Measurements from ENCODE around the gene PRMT1. TPM values are rescaled to one million over a fixed set of nuclear protein-coding genes. Genes with fewer than 3 reads are reported as not detected.

PRMT1 gene
- polyA plus RNA-seq, 1 donor from 2014 or later = 610 TPM

DNA sequence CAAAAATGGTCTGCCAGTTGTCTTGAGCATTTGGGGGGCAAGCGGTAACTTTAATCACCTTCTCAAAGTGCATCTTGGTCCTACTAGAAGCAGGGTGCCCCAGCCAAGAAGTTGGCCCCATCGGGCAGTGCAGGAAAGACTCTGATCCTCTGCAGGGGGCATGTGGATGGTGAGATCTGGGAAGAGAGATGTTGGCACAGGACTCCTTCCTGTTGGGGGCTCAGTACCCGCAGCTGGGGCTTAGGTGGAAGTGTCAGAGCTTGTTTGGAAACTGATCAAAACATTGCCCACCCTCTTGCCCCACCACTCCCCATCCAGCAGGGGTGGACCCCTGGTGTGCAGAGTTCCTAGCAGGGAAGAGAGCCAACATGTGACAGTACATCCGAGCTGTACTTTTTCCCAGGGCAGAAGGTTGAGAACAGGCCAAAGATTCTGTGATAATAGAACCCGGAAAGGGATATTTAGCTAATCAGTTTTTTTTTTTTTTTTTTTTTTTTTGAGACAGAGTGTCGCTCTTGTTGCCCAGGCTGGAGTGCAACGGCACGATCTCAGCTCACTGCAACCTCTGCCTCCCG, 46.0 kb upstream of the PRMT1 start:
- no peak overlapping the region for H2AFZ ChIP-seq (ENCODE audit: low read depth, low read length)
- H3K9me2 ChIP-seq (ENCODE audit: insufficient read depth, low read length) = no peaks in the 10 kb centered on the region
- H3F3A ChIP-seq (ENCODE audit: insufficient read depth, low read length, poor library complexity, severe bottlenecking) = no peaks in the 10 kb centered on the region
- H3K4me2 ChIP-seq (ENCODE audit: low read length) = no peak overlapping the region
- H3K9ac ChIP-seq (ENCODE audit: low read length) = no peak overlapping the region
- H3K27me3 ChIP-seq (ENCODE audit: insufficient read depth, low read depth, low read length) = no peaks in the 10 kb centered on the region
- H3K79me2 ChIP-seq (replicated peaks; ENCODE audit: insufficient read depth, low read length) = no peaks in the 10 kb centered on the region
- H3K27ac ChIP-seq (ENCODE audit: low read length) = no peak overlapping the region
- no peaks in the 10 kb centered on the region for H3K36me3 ChIP-seq (ENCODE audit: insufficient read depth, low read length)
- TF ChIP-seq, protein P1, sequence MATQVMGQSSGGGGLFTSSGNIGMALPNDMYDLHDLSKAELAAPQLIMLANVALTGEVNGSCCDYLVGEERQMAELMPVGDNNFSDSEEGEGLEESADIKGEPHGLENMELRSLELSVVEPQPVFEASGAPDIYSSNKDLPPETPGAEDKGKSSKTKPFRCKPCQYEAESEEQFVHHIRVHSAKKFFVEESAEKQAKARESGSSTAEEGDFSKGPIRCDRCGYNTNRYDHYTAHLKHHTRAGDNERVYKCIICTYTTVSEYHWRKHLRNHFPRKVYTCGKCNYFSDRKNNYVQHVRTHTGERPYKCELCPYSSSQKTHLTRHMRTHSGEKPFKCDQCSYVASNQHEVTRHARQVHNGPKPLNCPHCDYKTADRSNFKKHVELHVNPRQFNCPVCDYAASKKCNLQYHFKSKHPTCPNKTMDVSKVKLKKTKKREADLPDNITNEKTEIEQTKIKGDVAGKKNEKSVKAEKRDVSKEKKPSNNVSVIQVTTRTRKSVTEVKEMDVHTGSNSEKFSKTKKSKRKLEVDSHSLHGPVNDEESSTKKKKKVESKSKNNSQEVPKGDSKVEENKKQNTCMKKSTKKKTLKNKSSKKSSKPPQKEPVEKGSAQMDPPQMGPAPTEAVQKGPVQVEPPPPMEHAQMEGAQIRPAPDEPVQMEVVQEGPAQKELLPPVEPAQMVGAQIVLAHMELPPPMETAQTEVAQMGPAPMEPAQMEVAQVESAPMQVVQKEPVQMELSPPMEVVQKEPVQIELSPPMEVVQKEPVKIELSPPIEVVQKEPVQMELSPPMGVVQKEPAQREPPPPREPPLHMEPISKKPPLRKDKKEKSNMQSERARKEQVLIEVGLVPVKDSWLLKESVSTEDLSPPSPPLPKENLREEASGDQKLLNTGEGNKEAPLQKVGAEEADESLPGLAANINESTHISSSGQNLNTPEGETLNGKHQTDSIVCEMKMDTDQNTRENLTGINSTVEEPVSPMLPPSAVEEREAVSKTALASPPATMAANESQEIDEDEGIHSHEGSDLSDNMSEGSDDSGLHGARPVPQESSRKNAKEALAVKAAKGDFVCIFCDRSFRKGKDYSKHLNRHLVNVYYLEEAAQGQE (IDR thresholded peaks at IDR 0.05; ENCODE audit: borderline replicate concordance) = no peak
- H3K9me3 ChIP-seq (ENCODE audit: low read length) = no peaks in the 10 kb centered on the region
- H4K20me1 ChIP-seq (ENCODE audit: insufficient read depth) = no peaks in the 10 kb centered on the region
- no peak overlapping the region for H3K4me3 ChIP-seq (ENCODE audit: low read length)

DNA sequence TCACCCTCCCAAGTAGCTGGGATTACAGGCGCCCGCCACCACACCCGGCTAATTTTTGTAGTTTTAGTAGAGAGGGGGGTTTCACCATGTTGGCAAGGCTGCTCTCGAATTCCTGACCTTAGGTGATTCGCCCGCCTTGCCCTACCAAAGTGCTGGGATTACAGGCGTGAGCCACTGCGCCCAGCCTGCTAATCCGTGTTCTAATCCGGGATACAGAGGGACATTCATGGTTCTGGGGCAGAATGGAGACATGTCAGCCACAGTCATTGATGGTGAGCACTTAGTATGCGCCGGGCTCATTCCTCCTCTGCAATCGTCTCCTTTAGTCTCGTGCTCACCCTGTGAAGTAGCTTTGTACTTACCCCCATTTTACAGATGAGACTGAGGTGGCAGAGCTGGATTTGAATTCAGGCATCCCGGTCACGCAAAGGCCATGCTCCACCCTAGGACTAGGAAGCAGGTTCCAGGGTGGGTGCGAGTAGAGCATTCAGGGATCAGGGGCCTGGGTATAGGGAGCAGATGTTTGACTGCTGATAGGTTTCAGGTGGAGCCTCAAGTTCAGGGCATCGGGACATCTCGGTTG, 45.4 kb upstream of the PRMT1 start:
- H3K79me2 ChIP-seq (replicated peaks; ENCODE audit: insufficient read depth, low read length) = no peaks in the 10 kb centered on the region
- TF ChIP-seq SMC3 (conservative IDR thresholded peaks at IDR 0.05; ENCODE audit: poor library complexity) (no peak), MXI1 (conservative IDR thresholded peaks at IDR 0.05; ENCODE audit: poor library complexity, severe bottlenecking) (no peak), POLR2AphosphoS5 (IDR thresholded peaks at IDR 0.05) (no peak), EP300 (conservative IDR thresholded peaks at IDR 0.05; ENCODE audit: poor library complexity, severe bottlenecking) (no peak), EZH2 (IDR thresholded peaks at IDR 0.05; ENCODE audit: borderline replicate concordance, insufficient read depth, low read length, poor library complexity, severe bottlenecking) (no peak), TAF1 (IDR thresholded peaks at IDR 0.05; ENCODE audit: low read depth) (no peak), RAD21 (conservative IDR thresholded peaks at IDR 0.05) (no peak)
- TF ChIP-seq, protein P2, sequence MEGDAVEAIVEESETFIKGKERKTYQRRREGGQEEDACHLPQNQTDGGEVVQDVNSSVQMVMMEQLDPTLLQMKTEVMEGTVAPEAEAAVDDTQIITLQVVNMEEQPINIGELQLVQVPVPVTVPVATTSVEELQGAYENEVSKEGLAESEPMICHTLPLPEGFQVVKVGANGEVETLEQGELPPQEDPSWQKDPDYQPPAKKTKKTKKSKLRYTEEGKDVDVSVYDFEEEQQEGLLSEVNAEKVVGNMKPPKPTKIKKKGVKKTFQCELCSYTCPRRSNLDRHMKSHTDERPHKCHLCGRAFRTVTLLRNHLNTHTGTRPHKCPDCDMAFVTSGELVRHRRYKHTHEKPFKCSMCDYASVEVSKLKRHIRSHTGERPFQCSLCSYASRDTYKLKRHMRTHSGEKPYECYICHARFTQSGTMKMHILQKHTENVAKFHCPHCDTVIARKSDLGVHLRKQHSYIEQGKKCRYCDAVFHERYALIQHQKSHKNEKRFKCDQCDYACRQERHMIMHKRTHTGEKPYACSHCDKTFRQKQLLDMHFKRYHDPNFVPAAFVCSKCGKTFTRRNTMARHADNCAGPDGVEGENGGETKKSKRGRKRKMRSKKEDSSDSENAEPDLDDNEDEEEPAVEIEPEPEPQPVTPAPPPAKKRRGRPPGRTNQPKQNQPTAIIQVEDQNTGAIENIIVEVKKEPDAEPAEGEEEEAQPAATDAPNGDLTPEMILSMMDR (IDR thresholded peaks at IDR 0.05; ENCODE audit: poor library complexity, severe bottlenecking) = no peak
- TF ChIP-seq, protein P1 (IDR thresholded peaks at IDR 0.05; ENCODE audit: borderline replicate concordance) = no peak
- no peaks in the 10 kb centered on the region for H3K36me3 ChIP-seq (ENCODE audit: insufficient read depth, low read length)
- no peaks in the 10 kb centered on the region for H3F3A ChIP-seq (ENCODE audit: insufficient read depth, low read length, poor library complexity, severe bottlenecking)
- H3K4me2 ChIP-seq (ENCODE audit: low read length) = no peak overlapping the region
- no peaks in the 10 kb centered on the region for H3K9me3 ChIP-seq (ENCODE audit: low read length)
- H4K20me1 ChIP-seq (ENCODE audit: insufficient read depth) = no peaks in the 10 kb centered on the region
- no peaks in the 10 kb centered on the region for H3K27me3 ChIP-seq (ENCODE audit: insufficient read depth, low read depth, low read length)
- H3K9ac ChIP-seq (ENCODE audit: low read length) = no peak overlapping the region
- H3K27ac ChIP-seq (ENCODE audit: low read length) = no peak overlapping the region
- H2AFZ ChIP-seq (ENCODE audit: low read depth, low read length) = no peak overlapping the region
- no peak overlapping the region for H3K4me3 ChIP-seq (ENCODE audit: low read length)
- no peaks in the 10 kb centered on the region for H3K9me2 ChIP-seq (ENCODE audit: insufficient read depth, low read length)
